LNCAP (cell line): ENCODE data around the gene TNC.

Experiments used
- CTCF ChIP-seq: fragments of 450-650 bp; IDR thresholded peaks from 2 replicates; pipeline ENCODE4 v1.5.1; 2017; ENCODE audit warnings: mild to moderate bottlenecking

TNC gene

GRCh38 chr9:115058684-115059315 lies 59.2 kb downstream of the TNC start:
- no peak for TF ChIP-seq CTCF

- TF ChIP-seq CTCF, result no peak
These were observed 59.8 kb downstream of the TNC start for GRCh38 chr9:115058175-115058574.

- no peak for TF ChIP-seq CTCF
These were observed 60.4 kb downstream of the TNC start for GRCh38 chr9:115057559-115057958.

- no peak for TF ChIP-seq CTCF
These were observed 67.9 kb downstream of the TNC start for GRCh38 chr9:115050002-115050490.

- no peak for TF ChIP-seq CTCF
These were observed 71.1 kb downstream of the TNC start for GRCh38 chr9:115046824-115047223.

- TF ChIP-seq CTCF, result no peak
These were observed 71.8 kb downstream of the TNC start for GRCh38 chr9:115046199-115046598.

GRCh38 chr9:115043632-115044031 lies 74.3 kb downstream of the TNC start:
- no peak for TF ChIP-seq CTCF
